Trophoblast cell (in vitro differentiated cells and primary cell): ENCODE results near the gene AARS2.

Experiments used
- DNase-seq, 2 donors: peaks; one replicate each; pipeline ENCODE4 v3.0.0-alpha.2; 2016
- H2AFZ ChIP-seq: 2 replicates; pipeline ENCODE4 v1.6.1; 2013; ENCODE audit warnings: low read length, moderate library complexity, mild to moderate bottlenecking; ENCODE audit not compliant: insufficient read depth, poor library complexity
- H2AK5ac ChIP-seq: 2 replicates; pipeline ENCODE4 v1.6.1; 2013; ENCODE audit warnings: mild to moderate bottlenecking, low read length
- H2BK120ac ChIP-seq: 2 replicates; pipeline ENCODE4 v1.6.1; 2013; ENCODE audit warnings: low read length, mild to moderate bottlenecking, moderate library complexity; ENCODE audit not compliant: insufficient read depth, poor library complexity
- H2BK12ac ChIP-seq: 2 replicates; pipeline ENCODE4 v1.6.1; 2013; ENCODE audit warnings: mild to moderate bottlenecking, low read length, moderate library complexity
- H2BK5ac ChIP-seq: 2 replicates; pipeline ENCODE4 v1.6.1; 2013; ENCODE audit warnings: low read length, low read depth, moderate library complexity, mild to moderate bottlenecking; ENCODE audit not compliant: poor library complexity
- H3K14ac ChIP-seq: 2 replicates; pipeline ENCODE4 v1.6.1; 2013; ENCODE audit warnings: mild to moderate bottlenecking, low read length
- H3K18ac ChIP-seq: 2 replicates; pipeline ENCODE4 v1.6.1; 2013; ENCODE audit warnings: mild to moderate bottlenecking, low read length
- H3K23ac ChIP-seq: 2 replicates; pipeline ENCODE4 v1.6.1; 2013; ENCODE audit warnings: low read length
- H3K27ac ChIP-seq: 2 replicates; pipeline ENCODE4 v1.5.1; 2013; ENCODE audit warnings: low read depth, mild to moderate bottlenecking, inconsistent platforms, low read length, moderate library complexity
- H3K27me3 ChIP-seq: 2 replicates; pipeline ENCODE4 v1.6.1; 2013; ENCODE audit warnings: inconsistent platforms, mild to moderate bottlenecking, low read length, moderate library complexity; ENCODE audit not compliant: insufficient read depth
- H3K36me3 ChIP-seq, 2 experiments: 1 replicate in 1 of 2; 2 replicates in 1 of 2; pipeline ENCODE4 v1.6.1; 2013; ENCODE audit warnings: low read length in 2 of 2, mild to moderate bottlenecking in 2 of 2, moderate library complexity in 1 of 2; ENCODE audit not compliant: insufficient read depth in 2 of 2, control insufficient read depth in 1 of 2
- H3K4ac ChIP-seq: 2 replicates; pipeline ENCODE4 v1.6.1; 2013; ENCODE audit warnings: low read depth, mild to moderate bottlenecking, low read length, moderate library complexity
- H3K4me1 ChIP-seq, 2 experiments: 1 replicate in 1 of 2; 2 replicates in 1 of 2; pipeline ENCODE4 v1.6.1; 2013; ENCODE audit warnings: low read length in 2 of 2, mild to moderate bottlenecking in 2 of 2, moderate library complexity in 1 of 2; ENCODE audit not compliant: insufficient read depth in 2 of 2, control insufficient read depth in 1 of 2
- H3K4me2 ChIP-seq: 2 replicates; pipeline ENCODE4 v1.6.1; 2013; ENCODE audit warnings: inconsistent platforms, mild to moderate bottlenecking, low read length, moderate library complexity
- H3K4me3 ChIP-seq: 2 replicates; pipeline ENCODE4 v1.5.1; 2013; ENCODE audit warnings: mild to moderate bottlenecking, low read depth, low read length, inconsistent platforms
- H3K79me1 ChIP-seq: one replicate; pipeline ENCODE4 v1.6.1; 2013; ENCODE audit warnings: low read length
- H3K79me2 ChIP-seq: 2 replicates; pipeline ENCODE4 v1.6.1; 2013; ENCODE audit warnings: low read length, mild to moderate bottlenecking; ENCODE audit not compliant: control insufficient read depth, insufficient read depth, poor library complexity
- H3K9ac ChIP-seq: 2 replicates; pipeline ENCODE4 v1.6.1; 2013; ENCODE audit warnings: mild to moderate bottlenecking, low read length
- H3K9me3 ChIP-seq: 2 replicates; pipeline ENCODE4 v1.6.1; 2013; ENCODE audit warnings: low read depth, mild to moderate bottlenecking, control low read depth, inconsistent platforms, low read length; ENCODE audit not compliant: insufficient read depth
- H4K12ac ChIP-seq: 2 replicates; pipeline ENCODE4 v1.6.1; 2013; ENCODE audit warnings: low read depth, mild to moderate bottlenecking, low read length, moderate library complexity
- H4K8ac ChIP-seq: 2 replicates; pipeline ENCODE4 v1.6.1; 2013; ENCODE audit warnings: low read depth, mild to moderate bottlenecking, low read length, moderate library complexity
- H4K91ac ChIP-seq: one replicate; pipeline ENCODE4 v1.6.1; 2013; ENCODE audit warnings: low read depth, mild to moderate bottlenecking, low read length, moderate library complexity
- WGBS: extraction: QIAGEN DNeasy Blood & Tissue Kit; methylation state at CpG from one replicate; pipeline ENCODE4 v1.1.7; 2013; ENCODE audit warnings: missing lambda C conversion rate; ENCODE audit not compliant: insufficient read length, insufficient coverage; ENCODE audit errors: extremely low coverage; 5-methylcytosine and 5-hydroxymethylcytosine counted together

Gene AARS2

GRCh38 chr6:44275749-44276648, 37.1 kb downstream of the AARS2 start:
- no peak overlapping the region for H4K12ac ChIP-seq
- no peaks in the 10 kb centered on the region for H3K79me2 ChIP-seq
- H3K36me3 ChIP-seq: no peaks in the 10 kb centered on the region
- H3K27ac ChIP-seq: no peak overlapping the region
- H3K18ac ChIP-seq: no peak overlapping the region
- no peak overlapping the region for H3K23ac ChIP-seq
- H3K4ac ChIP-seq: no peak overlapping the region
- peaks cover 5% of the 10 kb centered on the region for H3K27me3 ChIP-seq
- H3K79me1 ChIP-seq: no peaks in the 10 kb centered on the region
- H2BK5ac ChIP-seq: no peak overlapping the region
- H2AFZ ChIP-seq: no peak overlapping the region
- no peak overlapping the region for H2BK12ac ChIP-seq
- no peak overlapping the region for H3K14ac ChIP-seq
- no peak overlapping the region for H3K4me2 ChIP-seq
- no peaks in the 10 kb centered on the region for H3K4me1 ChIP-seq
- H4K8ac ChIP-seq: no peak overlapping the region
- H4K91ac ChIP-seq: no peak overlapping the region
- no peak overlapping the region for H3K9ac ChIP-seq
- H2BK120ac ChIP-seq: no peak overlapping the region
- no peaks in the 10 kb centered on the region for H3K9me3 ChIP-seq
- WGBS: no CpG with 5 or more reads among the region's 109 CpGs
- H2AK5ac ChIP-seq: no peak overlapping the region
- DNase-seq: peak in 1 of 2 donors; percentile 17
- H3K4me3 ChIP-seq: no peak overlapping the region

- H3K79me1 ChIP-seq: no peaks in the 10 kb centered on the region
- H3K9ac ChIP-seq: no peak overlapping the region
- no CpG with 5 or more reads among the region's 59 CpGs for WGBS
- no peak overlapping the region for H4K91ac ChIP-seq
- no peaks in the 10 kb centered on the region for H3K9me3 ChIP-seq
- H3K27ac ChIP-seq: no peak overlapping the region
- no peak overlapping the region for H3K23ac ChIP-seq
- peaks cover 9% of the 10 kb centered on the region for H3K27me3 ChIP-seq
- no peaks in the 10 kb centered on the region for H3K36me3 ChIP-seq
- H2AK5ac ChIP-seq: no peak overlapping the region
- no peak overlapping the region for H3K18ac ChIP-seq
- H2BK120ac ChIP-seq: no peak overlapping the region
- H3K4me2 ChIP-seq: no peak overlapping the region
- H4K12ac ChIP-seq: no peak overlapping the region
- H3K4ac ChIP-seq: no peak overlapping the region
- DNase-seq: no peak
- H2AFZ ChIP-seq: no peak overlapping the region
- H4K8ac ChIP-seq: no peak overlapping the region
- no peaks in the 10 kb centered on the region for H3K79me2 ChIP-seq
- H3K14ac ChIP-seq: no peak overlapping the region
- no peak overlapping the region for H3K4me3 ChIP-seq
- no peaks in the 10 kb centered on the region for H3K4me1 ChIP-seq
- no peak overlapping the region for H2BK5ac ChIP-seq
- H2BK12ac ChIP-seq: no peak overlapping the region
Observed at GRCh38 chr6:44275271-44275748, 37.8 kb downstream of the AARS2 start.

GRCh38 chr6:44273617-44274016, 39.5 kb downstream of the AARS2 start:
- Histone ChIP-seq H3K27me3 (peaks cover 25% of the 10 kb centered on the region), H3K14ac (no peak overlapping the region), H4K12ac (no peak overlapping the region), H3K79me1 (no peaks in the 10 kb centered on the region), H2BK12ac (no peak overlapping the region), H2BK120ac (no peak overlapping the region), H3K4ac (no peak overlapping the region), H4K91ac (no peak overlapping the region), H3K9ac (no peak overlapping the region), H3K4me3 (no peak overlapping the region), H2AFZ (no peak overlapping the region), H4K8ac (no peak overlapping the region), H3K27ac (no peak overlapping the region), H3K9me3 (no peaks in the 10 kb centered on the region), H3K79me2 (no peaks in the 10 kb centered on the region), H2AK5ac (no peak overlapping the region), H3K36me3 (no peaks in the 10 kb centered on the region), H3K23ac (no peak overlapping the region), H3K4me1 (no peaks in the 10 kb centered on the region), H3K18ac (no peak overlapping the region), H2BK5ac (no peak overlapping the region), H3K4me2 (no peak overlapping the region)
- DNase-seq: no peak
- no CpG with 5 or more reads among the region's 1 CpG for WGBS

- H3K4me3 ChIP-seq: no peak overlapping the region
- H4K8ac ChIP-seq: no peak overlapping the region
- H3K23ac ChIP-seq: no peak overlapping the region
- no peak overlapping the region for H3K27ac ChIP-seq
- H2AK5ac ChIP-seq: no peak overlapping the region
- no peak overlapping the region for H2BK120ac ChIP-seq
- no peaks in the 10 kb centered on the region for H3K79me2 ChIP-seq
- H3K9me3 ChIP-seq: no peaks in the 10 kb centered on the region
- no peaks in the 10 kb centered on the region for H3K36me3 ChIP-seq
- H3K14ac ChIP-seq: no peak overlapping the region
- no peak overlapping the region for H2BK12ac ChIP-seq
- H2BK5ac ChIP-seq: no peak overlapping the region
- no peak overlapping the region for H3K4me2 ChIP-seq
- DNase-seq: peak in 1 of 2 donors; percentile 47
- H3K79me1 ChIP-seq: no peaks in the 10 kb centered on the region
- H3K18ac ChIP-seq: no peak overlapping the region
- no peaks in the 10 kb centered on the region for H3K4me1 ChIP-seq
- no peak overlapping the region for H4K12ac ChIP-seq
- H3K27me3 ChIP-seq: peaks cover 29% of the 10 kb centered on the region
- H3K9ac ChIP-seq: no peak overlapping the region
- no peak overlapping the region for H3K4ac ChIP-seq
- no peak overlapping the region for H2AFZ ChIP-seq
- H4K91ac ChIP-seq: no peak overlapping the region
- WGBS: no CpG with 5 or more reads among the region's 23 CpGs
Observed at GRCh38 chr6:44272999-44273566, 40.1 kb downstream of the AARS2 start.
